WI38 (cell line): ENCODE data around the gene LRRC42.
"Not testable (repeated sequence)": the region's sequence is repeated elsewhere in the genome, so short reads cannot be mapped to it uniquely, and the experiment has no call there.

Source experiments
- H3K4me3 ChIP-seq: 2 replicates; pipeline ENCODE4 v1.5.1; 2011; ENCODE audit warnings: low read depth, mild to moderate bottlenecking, control low read depth, low read length
- CTCF ChIP-seq: IDR thresholded peaks from 2 replicates; pipeline ENCODE4 v1.5.1; 2012; ENCODE audit warnings: low read depth, mild to moderate bottlenecking, control low read depth, low read length

LRRC42 gene

GRCh38 chr1:53999920-54000319, 53.8 kb downstream of the LRRC42 start:
- no peak for TF ChIP-seq CTCF
- H3K4me3 ChIP-seq, result no peak overlapping the region

GRCh38 chr1:54001591-54001990, 55.4 kb downstream of the LRRC42 start:
- no peak for TF ChIP-seq CTCF
- no peak overlapping the region for H3K4me3 ChIP-seq

- no peak for TF ChIP-seq CTCF
- no peak overlapping the region for H3K4me3 ChIP-seq
Observed at GRCh38 chr1:54002544-54003248, 56.5 kb downstream of the LRRC42 start.

- TF ChIP-seq CTCF, result no peak
- no peak overlapping the region for H3K4me3 ChIP-seq
Observed at GRCh38 chr1:54003249-54003646, 57.1 kb downstream of the LRRC42 start.

- not testable (repeated sequence) for H3K4me3 ChIP-seq
Observed at GRCh38 chr1:54003750-54004480, 57.8 kb downstream of the LRRC42 start.

- no peak for TF ChIP-seq CTCF
- no peak overlapping the region for H3K4me3 ChIP-seq
Observed at GRCh38 chr1:54004481-54005049, 58.4 kb downstream of the LRRC42 start.

GRCh38 chr1:54006508-54006907, 60.4 kb downstream of the LRRC42 start:
- no peak for TF ChIP-seq CTCF
- no peak overlapping the region for H3K4me3 ChIP-seq
